Cardiac septum (tissue), 1 donor: Measurements from ENCODE around the gene COQ5. TPM values are rescaled to one million over a fixed set of nuclear protein-coding genes. Genes with fewer than 3 reads are reported as not detected.
"Not testable (repeated sequence)": the region's sequence is repeated elsewhere in the genome, so short reads cannot be mapped to it uniquely, and the experiment has no call there.

ENCODE experiments used
- DNase-seq: peaks from one replicate; pipeline ENCODE4 v3.0.0-alpha.2; 2020; ENCODE audit warnings: low spot score
- intact Hi-C: fragments of 100-400 bp; cut with DNase I; formaldehyde crosslinking; loops from one replicate; pipeline ENCODE4 v1.14.0; 2022
- total RNA-seq: library from RNA; stranded (reverse); fragmentation: NEBNext Ultra II Directional; extraction: Animal tissue kit (Norgen Biotek cat#: 25700); gene quantifications from one replicate; pipeline ENCODE4 v1.2.1, GENCODE V29; 2021
- donor health status: DM: no; HTN: no; CAD: no.

The COQ5 gene
- total RNA-seq, 1 donor from 2014 or later = 31.8 TPM

DNA sequence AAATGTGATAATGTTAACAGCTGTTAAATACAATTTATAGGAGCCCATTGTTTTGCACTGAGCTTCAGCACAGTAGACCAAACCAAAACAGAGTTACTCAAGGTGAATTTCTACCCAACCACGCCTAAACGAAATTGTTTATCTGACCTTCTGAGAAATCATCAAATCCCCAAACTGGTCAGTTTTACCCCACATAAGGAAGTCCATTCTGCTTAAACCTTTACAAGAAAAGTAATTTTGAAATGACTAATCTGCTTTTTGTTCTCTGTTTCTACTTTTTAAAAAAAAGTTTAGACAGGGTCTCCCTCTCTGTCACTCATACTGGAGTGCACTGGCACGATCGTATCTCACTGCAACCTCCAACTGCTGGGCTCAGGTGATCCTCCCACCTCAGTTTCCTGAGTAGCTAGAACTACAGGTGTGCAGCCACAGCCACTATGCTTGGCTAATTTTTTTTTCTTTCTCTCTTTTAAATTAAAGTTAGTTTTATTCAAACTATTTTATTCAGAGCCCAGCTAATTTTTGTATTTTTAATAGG lies 3.8 kb upstream of the COQ5 start:
- intact Hi-C loops = loop anchor here (5.0 kb wide), 2 partner anchors 35 to 50 kb away; partner anchors contain the start of genes DYNLL1 and POP5
- no peak for DNase-seq

DNA sequence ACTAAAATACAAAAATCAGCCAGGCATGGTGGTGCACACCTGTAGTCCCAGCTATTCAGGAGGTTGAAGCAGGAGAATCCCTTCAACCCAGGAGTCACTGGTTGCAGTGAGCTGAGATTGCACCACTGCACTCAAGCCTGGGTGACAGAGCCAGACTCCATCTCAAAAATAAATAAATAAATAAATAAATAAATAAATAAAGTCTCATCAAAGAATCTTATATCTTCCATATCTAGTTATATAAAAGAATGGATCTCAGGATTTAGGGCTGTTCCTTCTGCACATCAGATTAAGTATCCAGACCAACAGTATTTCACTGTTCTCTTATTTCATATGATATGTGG lies 1.4 kb upstream of the COQ5 start:
- intact Hi-C loops = loop anchor here (5.0 kb wide), 2 partner anchors 33 to 52 kb away; partner anchors contain the start of genes DYNLL1 and POP5

DNA sequence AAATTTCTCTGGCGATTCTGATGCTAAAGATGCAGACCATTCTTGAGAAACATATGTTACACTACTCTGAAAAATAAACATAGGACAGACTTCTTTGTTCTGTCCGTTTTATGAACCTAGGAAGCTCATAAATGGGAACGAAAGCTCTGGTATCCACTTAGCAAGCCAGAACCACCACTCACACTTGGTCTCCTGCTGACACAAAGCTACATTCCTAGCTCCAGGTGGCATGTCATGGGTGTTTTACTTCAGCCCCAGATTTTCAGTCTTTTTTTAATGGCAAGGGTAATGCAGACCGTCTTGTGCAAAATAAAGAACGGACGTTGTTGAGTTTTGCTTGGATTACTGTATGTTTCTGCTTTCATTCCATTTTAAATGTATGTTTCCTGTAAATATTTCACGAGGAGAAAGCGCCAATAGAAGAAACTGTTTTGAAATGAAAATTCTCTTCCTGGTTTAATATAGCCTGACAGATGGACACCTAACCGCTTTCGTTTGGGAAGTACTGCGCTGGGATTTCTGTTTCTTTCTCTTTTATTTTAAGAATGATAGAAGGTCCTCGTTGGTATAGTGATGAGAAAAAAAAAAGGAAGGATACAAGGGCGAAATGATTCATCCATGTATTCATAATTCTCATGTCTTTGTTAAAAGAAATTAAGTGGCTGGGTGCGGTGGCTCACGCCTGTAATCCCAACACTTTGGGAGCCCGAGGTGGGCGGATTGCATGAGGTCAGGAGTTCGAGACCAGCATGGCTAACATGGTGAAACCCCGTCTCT lies 871 bp upstream of the COQ5 start:
- intact Hi-C loops = loop anchor here (5.0 kb wide), 3 partner anchors 33 to 487 kb away; partner anchors contain the start of genes C12orf43, DYNLL1 and POP5
- no peak for DNase-seq

More for the DNA sequence above, 1.4 kb upstream of the COQ5 start:
- DNase-seq = not testable (repeated sequence)

DNA sequence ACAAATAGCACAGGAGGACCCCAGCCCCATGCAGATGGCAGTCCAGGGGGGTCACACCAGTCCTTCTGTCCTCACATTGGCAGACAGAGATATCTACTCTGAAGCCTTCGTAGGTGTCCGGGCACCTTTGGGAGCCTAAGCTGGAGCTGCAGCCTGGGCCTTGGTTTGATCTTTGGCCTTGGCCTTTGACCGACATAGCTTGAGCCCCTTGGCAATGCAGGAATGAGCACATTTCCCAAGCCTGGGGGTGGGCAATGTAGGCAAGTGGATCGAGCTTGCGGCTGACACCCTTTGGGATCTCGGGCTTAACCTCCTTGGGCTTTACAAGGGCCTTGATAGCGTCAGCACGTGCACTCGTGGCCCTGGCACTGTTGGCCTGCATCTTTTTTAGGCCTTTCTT lies 6.4 kb downstream of the COQ5 start:
- intact Hi-C loops = no loop called here
- DNase-seq = no peak

DNA sequence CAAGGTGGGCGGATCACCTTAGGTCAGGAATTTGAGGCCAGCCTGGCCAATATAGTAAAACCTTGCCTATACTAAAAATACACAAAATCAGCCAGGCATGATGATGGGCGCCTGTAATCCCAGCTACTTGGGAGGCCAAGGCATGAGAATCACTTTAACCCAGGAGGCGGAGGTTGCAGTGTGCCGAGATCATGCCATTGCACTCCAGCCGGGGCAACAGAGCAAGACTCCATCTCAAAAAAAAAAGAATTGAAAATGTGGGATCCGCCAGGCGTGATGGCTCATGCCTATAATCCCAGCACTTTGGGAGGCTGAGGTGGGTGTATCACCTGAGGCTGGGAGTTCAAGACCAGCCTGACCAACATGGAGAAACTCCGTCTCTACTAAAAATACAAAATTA lies 9.6 kb downstream of the COQ5 start:
- intact Hi-C loops, DNase-seq: not testable (repeated sequence)

DNA sequence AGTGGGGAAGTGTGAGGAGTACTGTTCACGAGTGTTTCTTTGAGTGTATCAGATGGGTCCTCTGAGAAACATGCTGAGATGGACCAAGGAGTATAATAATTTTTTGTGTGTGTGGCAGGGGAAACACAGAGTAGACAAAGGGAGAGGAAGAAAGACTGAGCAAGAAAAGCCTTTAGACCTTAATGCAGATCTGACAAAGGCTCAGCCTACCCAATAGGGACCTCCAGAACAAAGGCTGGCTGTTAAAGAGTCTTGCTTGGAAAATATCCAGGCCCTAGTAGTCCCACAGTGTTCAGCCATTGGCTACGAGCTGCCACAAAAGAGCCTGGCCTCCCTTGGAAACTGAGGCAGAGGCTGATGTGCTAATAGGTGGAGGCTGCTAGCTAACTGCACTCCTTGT lies 13.5 kb downstream of the COQ5 start:
- no peak for DNase-seq
- intact Hi-C loops = no loop called here

DNA sequence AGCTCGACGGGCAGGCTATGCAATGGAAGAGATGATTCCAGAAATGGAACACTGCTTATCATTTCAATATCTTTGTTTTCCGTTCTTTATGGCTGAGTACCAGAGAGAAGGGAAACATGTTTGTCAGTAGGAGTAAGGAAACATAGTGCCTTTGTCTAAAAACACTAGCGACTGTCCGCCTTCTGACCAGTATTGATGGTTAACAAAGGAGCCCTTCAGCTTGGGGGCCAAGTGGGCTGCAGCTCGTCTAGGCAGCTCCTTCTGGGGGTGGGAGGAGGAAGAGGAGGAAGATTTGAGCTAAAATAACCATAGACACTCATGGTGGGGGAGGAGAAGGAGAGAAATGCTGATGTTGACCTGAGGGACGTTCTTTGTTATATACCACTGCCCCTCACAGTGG lies 15.0 kb downstream of the COQ5 start:
- intact Hi-C loops = no loop called here

DNA sequence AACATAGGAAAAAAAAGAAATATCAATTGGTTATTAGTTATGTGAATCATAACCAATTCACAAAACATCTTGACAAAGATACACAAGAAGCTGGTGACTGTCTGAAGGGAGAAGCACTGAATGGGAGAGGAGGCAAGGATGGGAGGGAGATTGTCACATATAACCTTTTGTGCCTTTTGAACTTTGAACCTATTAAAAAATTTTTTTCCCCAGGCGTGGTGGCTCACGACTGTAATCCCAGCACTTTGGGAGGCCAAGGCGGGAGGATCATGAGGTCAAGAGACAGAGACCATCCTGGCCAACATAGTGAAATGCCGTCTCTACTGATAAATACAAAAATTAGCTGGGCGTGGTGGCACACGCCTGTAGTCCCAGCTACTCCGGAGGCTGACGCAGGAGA lies 20.4 kb downstream of the COQ5 start:
- intact Hi-C loops = no loop called here
- DNase-seq = no peak

More for the DNA sequence above, 15.0 kb downstream of the COQ5 start:
- DNase-seq = no peak

DNA sequence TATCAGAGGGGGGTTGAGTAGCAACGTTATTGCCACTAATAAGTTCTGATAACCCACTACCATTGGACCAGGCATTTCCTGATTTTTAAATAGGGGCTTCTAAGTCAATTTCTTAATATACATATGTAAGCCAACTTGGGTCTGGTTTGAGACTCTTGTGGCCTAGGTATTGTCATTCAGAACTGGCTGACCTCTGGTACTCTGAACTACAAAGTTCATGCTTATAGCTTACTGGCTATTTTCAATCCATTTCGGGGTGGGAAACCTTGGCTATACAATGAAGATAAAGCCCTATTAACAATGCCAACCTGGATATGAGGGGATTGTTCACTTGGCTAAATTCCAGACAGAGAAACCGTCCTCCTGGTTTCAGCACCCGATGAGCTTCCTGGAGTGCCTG lies 24.4 kb downstream of the COQ5 start:
- no peak for DNase-seq
- intact Hi-C loops = no loop called here

DNA sequence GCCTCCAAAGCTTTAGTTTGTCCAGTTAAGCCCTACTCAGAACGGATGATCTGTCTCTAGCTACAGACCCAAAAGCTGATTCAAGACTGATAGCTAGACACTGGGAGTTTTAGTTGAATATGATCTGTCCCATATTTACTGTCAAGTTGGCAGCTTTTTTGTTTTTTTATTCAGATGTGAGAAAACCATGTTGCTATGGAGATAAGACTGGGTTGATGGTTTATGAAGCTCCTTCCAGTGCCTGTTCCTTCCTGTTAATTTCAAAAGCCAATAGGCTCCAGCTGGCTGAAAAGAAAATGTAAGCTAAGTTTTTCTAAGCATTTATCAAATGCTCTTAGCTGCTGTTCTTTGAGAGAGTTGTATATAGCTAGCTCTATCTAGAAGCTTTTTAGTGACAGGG lies 28.4 kb downstream of the COQ5 start:
- DNase-seq = no peak
- intact Hi-C loops = no loop called here

DNA sequence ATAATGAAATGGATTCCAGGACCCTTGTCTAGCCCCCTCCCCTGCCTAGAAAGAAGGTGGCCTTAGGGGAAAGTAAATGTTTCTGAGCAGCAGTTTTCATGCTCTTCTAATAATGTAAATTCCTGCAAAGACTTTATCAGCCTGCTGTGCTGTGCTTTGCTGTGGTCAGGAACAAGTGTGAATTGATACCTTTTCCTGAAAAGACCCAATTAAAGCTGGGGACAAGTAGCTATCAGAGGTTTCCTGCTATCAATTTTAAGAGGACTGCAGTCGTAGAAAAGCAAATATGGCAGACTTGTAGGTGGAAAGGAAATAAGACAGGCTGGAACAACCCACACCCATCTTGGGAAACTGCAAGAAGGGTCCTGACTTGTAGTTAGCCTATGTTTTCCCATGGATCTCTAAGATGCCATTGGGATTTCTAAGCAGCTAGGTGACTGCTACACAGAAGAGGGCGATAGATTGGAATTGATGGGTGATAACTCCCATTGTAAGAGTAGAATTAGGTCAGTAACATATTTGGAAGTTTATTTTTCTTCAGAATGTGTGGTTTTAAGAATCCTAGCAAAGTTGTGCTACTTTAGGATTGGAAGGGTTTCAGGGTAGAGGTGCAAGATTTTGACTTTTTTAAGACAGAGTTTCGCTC lies 30.0 kb downstream of the COQ5 start:
- intact Hi-C loops = loop anchor here (5.0 kb wide), 1 partner anchor 33 kb away; the partner anchor contains the start of gene RNF10
- no peak for DNase-seq

DNA sequence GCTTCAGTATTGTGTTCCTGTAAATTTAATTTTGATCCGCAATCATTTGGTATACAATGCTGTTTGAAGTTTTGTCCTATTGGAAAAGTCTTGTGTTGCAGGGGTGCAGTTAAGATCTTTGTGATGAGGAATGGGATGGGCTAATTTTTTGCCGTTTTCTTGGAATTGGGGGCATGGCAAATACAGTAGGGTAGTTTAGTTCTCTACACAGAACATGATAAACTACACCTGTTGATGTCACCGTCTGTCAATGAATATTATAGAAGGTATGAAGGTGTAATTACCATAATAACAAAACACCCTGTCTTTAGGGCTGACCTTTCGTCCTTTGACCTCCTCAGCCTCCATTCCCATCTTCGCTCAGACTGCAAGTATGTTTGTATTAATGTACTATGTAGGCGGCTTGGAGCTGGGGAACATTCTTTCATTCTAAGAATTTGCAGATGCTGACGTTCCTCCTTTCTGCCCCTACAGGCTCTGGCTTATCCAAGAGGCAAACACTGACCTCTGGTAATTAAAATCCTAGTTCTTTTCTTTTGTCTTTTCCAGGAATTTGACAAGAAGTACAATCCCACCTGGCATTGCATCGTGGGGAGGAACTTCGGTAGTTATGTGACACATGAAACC lies 31.3 kb downstream of the COQ5 start:
- DNase-seq = no peak
- intact Hi-C loops = loop anchor here (5.0 kb wide), 1 partner anchor 35 kb away; the partner anchor contains the start of gene RNF10

DNA sequence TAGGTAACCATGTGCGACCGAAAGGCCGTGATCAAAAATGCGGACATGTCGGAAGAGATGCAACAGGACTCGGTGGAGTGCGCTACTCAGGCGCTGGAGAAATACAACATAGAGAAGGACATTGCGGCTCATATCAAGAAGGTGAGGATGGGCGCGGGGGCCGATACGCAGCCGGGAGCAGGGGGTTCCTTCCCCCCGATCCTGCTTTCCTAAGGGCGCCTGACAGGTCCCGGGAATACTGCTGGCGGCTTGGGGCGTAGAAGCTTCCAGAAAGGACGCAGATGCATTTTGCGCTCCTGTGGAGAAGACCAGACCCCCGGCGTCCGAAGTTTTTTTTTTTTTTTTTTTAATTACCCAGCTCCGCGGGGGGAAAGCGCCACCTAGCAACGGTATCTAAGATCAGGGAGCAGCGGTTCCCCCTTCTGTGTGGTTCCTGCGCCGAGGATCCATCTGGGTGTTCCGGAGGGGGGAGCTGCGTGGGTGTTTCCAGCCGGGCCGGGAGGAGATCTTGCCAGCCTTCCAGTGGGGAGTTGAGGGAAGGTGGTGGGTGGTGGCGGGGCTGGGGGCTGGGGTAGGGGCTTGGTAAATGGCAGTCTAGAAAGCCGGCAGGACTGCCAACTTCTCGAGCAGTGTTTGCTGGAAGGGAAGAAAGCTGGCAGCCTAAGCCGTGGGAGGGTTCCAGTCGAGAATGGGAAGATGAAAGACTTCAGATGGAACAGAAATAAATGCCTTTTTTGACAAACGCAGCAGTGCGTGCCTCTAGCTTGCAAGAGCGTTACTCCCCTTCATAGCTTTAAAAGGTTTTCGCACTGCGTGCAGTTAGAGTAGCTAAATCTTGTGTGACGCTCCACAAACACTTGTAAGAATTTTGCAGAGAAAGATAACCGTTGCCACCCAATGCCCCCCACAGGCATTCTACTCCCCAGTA lies 32.3 kb downstream of the COQ5 start:
- intact Hi-C loops = loop anchor here (1.0 to 5.0 kb wide), 2 partner anchors 27 to 36 kb away; partner anchors contain the start of genes RNF10 and SRSF9

DNA sequence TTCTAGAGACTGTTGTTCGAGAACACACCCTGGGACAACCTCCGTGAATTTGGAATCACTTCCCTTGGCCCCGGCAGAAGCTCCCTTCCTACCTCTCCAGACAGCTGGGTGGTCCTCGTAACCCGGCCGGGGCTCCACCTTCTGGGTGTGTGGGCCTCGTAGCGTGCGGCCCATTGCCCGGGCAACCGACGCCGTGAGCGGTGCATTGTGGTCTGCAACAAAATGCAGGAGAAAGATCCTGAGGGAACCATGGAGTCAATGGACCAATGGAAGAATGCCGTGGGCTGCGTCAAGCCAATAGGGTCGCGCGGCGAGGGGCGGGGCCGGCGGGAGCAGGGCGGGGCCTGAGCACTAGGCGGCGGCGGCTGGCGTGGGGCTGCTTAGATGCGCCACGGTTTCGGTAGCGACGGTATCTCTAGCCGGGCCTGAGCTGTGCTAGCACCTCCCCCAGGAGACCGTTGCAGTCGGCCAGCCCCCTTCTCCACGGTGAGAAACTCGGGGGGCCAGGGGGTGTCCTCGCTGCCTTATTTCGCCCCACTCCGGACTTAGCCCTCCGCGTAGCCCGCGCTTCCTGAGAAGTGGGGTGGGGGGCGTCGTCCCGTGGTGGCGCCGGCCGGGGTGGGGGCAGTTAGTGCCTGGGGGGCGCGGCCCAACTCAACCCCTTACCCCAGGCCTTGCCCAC lies 33.1 kb downstream of the COQ5 start, which contains the start of gene DYNLL1:
Gene DYNLL1 (plus strand): TSS at position 383 of the 682 bp plus-strand sequence. CDS start 309 bp downstream, outside the sequence.
- intact Hi-C loops = loop anchor here (1.0 to 5.0 kb wide), 2 partner anchors 27 to 36 kb away; partner anchors contain the start of genes RNF10 and SRSF9

More for the DNA sequence above, 32.3 kb downstream of the COQ5 start:
- peak; percentile 89 for DNase-seq

DNA sequence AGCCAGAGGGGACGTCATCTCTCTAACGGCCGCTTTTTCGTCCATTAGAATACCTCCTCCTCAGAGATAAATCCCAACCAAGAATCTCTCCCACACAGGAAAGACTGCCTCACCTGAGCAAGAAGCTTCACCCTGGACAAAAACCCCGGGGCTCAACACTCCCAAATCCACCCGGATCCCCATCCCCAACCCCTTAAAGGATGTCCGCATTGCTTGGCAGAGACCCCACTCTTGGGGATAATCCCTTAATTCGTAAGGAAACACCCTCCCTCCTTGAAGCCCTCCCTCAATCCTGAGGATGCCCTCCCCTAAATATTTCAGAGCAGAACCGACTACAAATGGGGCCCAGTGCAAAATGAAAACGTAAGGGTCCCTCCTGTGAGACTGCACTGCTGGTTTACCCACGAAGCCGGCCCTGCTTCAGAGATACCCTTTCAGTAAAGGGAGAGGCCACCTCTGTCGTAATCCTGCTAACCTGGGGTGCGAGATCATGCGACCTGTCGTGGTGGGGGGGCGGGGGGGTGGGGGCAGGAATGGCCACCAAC lies 33.7 kb downstream of the COQ5 start:
- no peak for DNase-seq
- intact Hi-C loops = loop anchor here (5.0 kb wide), 1 partner anchor 37 kb away; the partner anchor contains the start of gene RNF10

More for the DNA sequence above, 33.1 kb downstream of the COQ5 start, which contains the start of gene DYNLL1:
- peak; percentile 98 for DNase-seq

DNA sequence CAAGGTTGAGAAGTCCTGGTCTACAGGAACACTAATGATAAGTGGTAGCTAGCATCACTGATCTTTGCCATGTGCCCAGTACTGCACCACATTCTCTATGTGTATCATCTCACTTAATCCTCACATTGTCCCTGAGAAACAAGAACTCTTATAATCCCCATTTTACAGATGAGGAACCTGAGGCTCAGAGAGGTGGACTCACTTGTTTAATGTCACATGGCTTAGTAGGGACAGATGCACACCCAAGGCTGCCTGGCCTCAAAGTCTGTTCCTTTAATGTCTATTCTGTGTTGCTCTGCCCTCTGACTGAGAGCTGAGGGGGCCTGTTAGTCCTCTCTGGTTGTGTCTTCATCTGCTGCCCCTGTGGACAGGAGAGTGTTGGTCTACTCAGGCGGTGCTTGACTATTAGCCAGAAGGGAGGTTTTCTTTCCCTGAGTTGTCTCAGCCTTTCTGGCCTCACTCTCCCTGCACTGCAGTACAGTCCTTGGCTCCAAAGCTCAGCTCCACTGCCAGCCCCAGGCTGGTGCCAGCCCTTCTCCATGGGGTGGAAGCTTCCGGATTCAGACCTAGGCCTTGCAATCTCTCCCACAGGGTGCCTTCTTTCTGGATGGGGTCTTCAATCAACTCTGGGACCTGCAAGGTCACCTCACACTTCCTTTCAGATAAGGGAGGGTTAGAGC lies 38.0 kb downstream of the COQ5 start:
- intact Hi-C loops = no loop called here
- no peak for DNase-seq

DNA sequence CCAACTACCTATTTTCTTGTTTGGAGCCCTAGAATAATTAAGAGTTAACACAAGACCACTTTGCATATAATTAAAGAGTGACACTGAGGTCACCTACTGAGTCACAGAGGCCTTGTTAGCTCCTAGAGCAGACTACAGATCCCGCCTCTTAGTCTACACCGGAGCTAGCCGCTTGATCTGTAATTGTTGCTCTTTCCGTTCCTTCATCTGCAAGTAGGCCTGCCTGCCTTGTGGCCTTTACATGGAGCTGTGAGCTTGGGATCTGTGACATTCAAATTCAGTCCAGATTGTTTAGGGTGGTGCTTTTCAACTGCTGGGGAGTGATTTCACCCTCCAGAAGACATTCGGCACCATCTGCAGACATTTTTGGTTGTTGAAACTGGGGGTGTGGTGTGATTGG lies 38.6 kb downstream of the COQ5 start:
- intact Hi-C loops = no loop called here
- DNase-seq = no peak
